BE2C (cell line): ENCODE results near the gene FGF23.

Experiments used
- DNase-seq: peaks from one replicate; pipeline ENCODE4 v3.0.0-alpha.2; 2020
- H3K27me3 ChIP-seq: fragments of 250-450 bp; sonication (Bioruptor Pico); 2 replicates; pipeline ENCODE4 v1.5.1; 2020; ENCODE audit warnings: mild to moderate bottlenecking
- H3K36me3 ChIP-seq: fragments of 250-450 bp; sonication (Bioruptor Pico); 2 replicates; pipeline ENCODE4 v1.5.1; 2020; ENCODE audit warnings: mild to moderate bottlenecking
- H3K4me1 ChIP-seq: fragments of 250-450 bp; sonication (Bioruptor Pico); 2 replicates; pipeline ENCODE4 v1.5.1; 2020
- H3K4me3 ChIP-seq: 2 replicates; pipeline ENCODE4 v1.5.1; 2011; ENCODE audit warnings: low read depth, low read length
- H3K9me3 ChIP-seq: fragments of 250-450 bp; sonication (Bioruptor Pico); 2 replicates; pipeline ENCODE4 v1.5.1; 2020
- TF ChIP-seq, protein P1 (sequence below): IDR thresholded peaks from 2 replicates; pipeline ENCODE4 v1.5.1; 2012; ENCODE audit warnings: mild to moderate bottlenecking, low read depth, low read length

Gene FGF23

DNA sequence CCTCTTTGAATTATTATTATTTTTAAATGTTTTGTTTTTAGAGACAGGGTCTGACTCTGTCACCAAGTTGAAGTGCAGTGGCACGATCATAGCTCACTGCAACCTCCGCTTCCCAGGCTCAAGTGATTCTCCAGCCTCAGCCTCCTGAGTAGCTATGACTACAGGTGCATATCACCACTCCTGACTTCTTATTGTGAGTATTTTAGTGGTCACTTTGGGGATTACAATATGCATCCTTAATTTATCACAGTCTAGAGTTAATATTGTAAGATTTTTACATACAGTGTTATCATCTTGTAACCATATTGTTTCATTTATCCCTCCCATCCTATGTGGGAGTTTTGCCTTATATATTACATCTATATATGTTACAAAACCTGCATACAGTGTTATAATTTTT, 13.4 kb downstream of the FGF23 start:
- TF ChIP-seq, protein P1, sequence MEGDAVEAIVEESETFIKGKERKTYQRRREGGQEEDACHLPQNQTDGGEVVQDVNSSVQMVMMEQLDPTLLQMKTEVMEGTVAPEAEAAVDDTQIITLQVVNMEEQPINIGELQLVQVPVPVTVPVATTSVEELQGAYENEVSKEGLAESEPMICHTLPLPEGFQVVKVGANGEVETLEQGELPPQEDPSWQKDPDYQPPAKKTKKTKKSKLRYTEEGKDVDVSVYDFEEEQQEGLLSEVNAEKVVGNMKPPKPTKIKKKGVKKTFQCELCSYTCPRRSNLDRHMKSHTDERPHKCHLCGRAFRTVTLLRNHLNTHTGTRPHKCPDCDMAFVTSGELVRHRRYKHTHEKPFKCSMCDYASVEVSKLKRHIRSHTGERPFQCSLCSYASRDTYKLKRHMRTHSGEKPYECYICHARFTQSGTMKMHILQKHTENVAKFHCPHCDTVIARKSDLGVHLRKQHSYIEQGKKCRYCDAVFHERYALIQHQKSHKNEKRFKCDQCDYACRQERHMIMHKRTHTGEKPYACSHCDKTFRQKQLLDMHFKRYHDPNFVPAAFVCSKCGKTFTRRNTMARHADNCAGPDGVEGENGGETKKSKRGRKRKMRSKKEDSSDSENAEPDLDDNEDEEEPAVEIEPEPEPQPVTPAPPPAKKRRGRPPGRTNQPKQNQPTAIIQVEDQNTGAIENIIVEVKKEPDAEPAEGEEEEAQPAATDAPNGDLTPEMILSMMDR: no peak
- H3K27me3 ChIP-seq: peaks cover 29% of the 10 kb centered on the region
- no peaks in the 10 kb centered on the region for H3K9me3 ChIP-seq
- H3K4me3 ChIP-seq: no peak overlapping the region
- no peak for DNase-seq
- no peaks in the 10 kb centered on the region for H3K4me1 ChIP-seq
- H3K36me3 ChIP-seq: no peaks in the 10 kb centered on the region

DNA sequence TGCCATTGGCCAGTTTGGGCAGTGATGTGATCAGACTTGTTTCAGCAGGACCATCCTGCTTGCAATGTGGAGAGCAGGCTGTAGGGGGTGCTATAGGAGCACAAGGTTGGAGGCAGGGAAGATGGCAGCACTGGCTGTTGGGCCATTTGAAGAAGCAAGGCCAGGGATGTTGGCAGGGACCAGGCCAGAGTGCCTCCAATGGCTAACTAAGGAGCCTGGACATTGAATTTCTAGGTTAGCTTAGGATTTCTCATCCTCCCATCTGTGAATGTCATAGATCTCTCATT, 23.5 kb downstream of the FGF23 start:
- TF ChIP-seq, protein P1: peak; percentile 69
- H3K4me1 ChIP-seq: no peaks in the 10 kb centered on the region
- peak; percentile 66 for DNase-seq
- H3K27me3 ChIP-seq: peaks cover 2% of the 10 kb centered on the region; the same call in 1 of the 2 replicates
- no peak overlapping the region for H3K4me3 ChIP-seq
- H3K36me3 ChIP-seq: peaks cover 7% of the 10 kb centered on the region
- H3K9me3 ChIP-seq: no peaks in the 10 kb centered on the region

DNA sequence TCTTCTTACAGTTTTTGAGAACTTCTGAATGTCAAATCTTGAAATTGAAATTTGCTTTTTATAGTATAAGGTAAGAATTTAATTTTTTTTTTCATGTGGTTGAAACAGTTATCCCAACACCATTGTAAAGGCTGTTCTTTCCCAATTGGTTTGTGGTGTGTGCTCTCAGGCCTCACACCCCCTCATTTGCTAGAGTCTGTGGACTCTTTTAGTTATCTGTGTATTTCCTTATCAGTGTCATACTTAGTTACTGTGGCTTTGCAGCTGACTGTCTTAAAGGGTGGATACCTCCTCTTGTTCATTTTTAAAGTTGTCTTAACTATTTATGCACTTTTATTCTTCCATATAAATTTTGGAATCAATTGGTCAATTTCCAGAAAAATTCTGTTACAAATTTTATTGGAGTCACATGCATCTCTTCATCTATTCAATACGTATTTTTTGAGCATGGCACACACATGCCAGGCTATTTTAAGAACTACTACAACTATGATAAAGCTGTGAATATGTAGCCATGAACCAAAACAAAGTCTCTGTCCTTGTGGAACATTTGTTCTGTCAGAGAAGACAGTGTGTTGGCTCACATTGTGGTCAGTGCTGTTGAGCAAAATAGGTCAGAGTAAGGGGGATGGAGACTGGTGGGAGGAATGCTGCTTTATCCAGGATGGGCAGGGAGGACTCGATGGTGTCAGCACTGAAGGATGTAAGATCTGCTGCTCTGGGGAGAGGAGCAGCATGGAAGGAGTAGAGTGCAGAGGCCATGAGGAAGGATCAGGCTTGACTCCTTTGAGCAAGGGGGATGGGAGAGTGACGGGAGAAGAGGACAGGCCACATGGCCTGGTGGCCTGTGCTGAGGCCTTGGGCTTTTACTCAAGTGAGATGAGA, 24.1 kb downstream of the FGF23 start:
- Histone ChIP-seq H3K4me1 (no peaks in the 10 kb centered on the region), H3K4me3 (no peak overlapping the region), H3K36me3 (peaks cover 7% of the 10 kb centered on the region), H3K27me3 (no peaks in the 10 kb centered on the region), H3K9me3 (no peaks in the 10 kb centered on the region)
- TF ChIP-seq, protein P1: no peak
- DNase-seq: no peak

DNA sequence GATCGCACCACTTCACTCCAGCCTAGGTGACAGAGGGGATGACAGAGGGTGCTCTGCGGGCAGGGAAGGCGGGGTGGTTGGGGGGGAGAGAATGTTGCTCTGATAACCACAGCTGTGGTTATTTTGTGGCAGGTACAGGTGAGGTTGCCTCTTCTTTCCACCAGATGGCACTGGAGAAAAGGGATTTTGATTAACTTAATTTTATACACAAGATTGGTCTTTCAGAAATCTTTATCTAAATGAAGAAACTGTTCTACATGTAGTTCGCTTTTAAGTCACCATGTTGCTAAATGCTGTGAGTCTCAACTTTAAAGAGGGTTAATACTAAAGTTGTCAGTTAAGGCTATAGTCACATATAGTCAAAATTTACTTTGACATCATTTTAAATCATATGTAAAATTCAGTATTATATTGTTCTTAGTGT, 25.7 kb downstream of the FGF23 start:
- no peak for DNase-seq
- H3K9me3 ChIP-seq: no peaks in the 10 kb centered on the region
- peaks cover 7% of the 10 kb centered on the region for H3K36me3 ChIP-seq
- no peaks in the 10 kb centered on the region for H3K4me1 ChIP-seq
- no peak overlapping the region for H3K4me3 ChIP-seq
- TF ChIP-seq, protein P1: peak; percentile 55
- no peaks in the 10 kb centered on the region for H3K27me3 ChIP-seq

DNA sequence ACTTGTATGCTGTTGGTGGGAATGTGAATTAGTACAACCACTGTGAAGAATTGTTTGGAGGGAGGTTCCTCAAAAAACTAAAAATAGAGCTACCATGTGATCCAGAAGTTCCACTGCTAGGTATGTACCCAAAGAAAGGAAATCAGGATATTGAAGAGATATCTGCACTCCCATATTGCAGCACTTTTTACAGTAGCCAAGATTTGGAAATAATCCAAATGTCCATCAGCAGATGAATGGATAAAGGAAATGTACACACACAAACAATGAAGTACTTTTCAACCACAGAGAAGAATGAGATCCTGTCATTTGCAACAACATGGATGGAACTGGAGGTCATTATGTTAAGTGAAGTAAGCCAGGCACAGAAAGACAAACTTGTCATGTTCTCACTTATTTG, 32.6 kb downstream of the FGF23 start:
- DNase-seq: no peak
- TF ChIP-seq, protein P1: no peak
- Histone ChIP-seq H3K9me3 (no peaks in the 10 kb centered on the region), H3K27me3 (no peaks in the 10 kb centered on the region), H3K4me3 (no peak overlapping the region), H3K36me3 (peaks cover 6% of the 10 kb centered on the region), H3K4me1 (no peaks in the 10 kb centered on the region)

DNA sequence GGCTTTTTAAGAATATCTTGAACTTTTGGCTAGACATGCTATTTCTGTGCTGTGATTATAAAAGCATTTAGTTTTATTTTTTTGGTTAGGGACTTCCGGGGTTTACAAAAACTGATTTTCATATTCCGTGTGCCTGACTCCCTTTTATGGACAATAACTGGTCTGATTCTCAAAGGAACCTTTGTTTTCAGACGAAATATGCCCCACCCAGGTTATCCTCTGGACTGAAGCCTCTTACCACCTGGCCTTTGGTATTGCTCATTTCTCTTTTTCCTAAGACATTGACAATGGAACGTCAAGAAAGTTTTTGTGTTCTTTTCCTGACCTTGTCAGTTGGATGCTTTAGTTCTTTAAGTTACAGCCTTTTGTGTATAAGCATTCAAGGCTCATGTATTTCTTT, 47.7 kb downstream of the FGF23 start:
- DNase-seq: no peak
- Histone ChIP-seq H3K4me3 (no peak overlapping the region), H3K27me3 (no peaks in the 10 kb centered on the region), H3K4me1 (no peaks in the 10 kb centered on the region), H3K36me3 (peaks cover 4% of the 10 kb centered on the region), H3K9me3 (no peaks in the 10 kb centered on the region)
- TF ChIP-seq, protein P1: no peak
